IMR-90 (cell line): Measurements from ENCODE around the gene PGLYRP2. TPM values are rescaled to one million over a fixed set of nuclear protein-coding genes. Genes with fewer than 3 reads are reported as not detected.

Experiments used
- ATAC-seq: fragments of 200-7000 bp; cut with Tn5 transposase; 2 replicates; pipeline ENCODE4 v1.9.1; 2020; ENCODE audit warnings: low read depth, mild to moderate bottlenecking, moderate library complexity
- BruUV-seq: library from RNA; stranded (reverse); fragments of 400-500 nt; replicated peaks from 2 replicates; lab custom pipeline; 2021; lab: Mats Ljungman, UMichigan
- CTCF ChIA-PET: fragments of 300-600 bp; formaldehyde crosslinking; extraction: SDS; loops from one replicate; lab custom pipeline; 2021; ENCODE audit warnings: antibody characterized with exemption; lab: Yijun Ruan, JAX
- POLR2A ChIA-PET: fragments of 300-600 bp; sonication (Branson Sonifier 250); formaldehyde crosslinking; loops from one replicate; lab custom pipeline; 2022; ENCODE audit warnings: antibody characterized with exemption; ENCODE audit not compliant: unreplicated experiment; lab: Charles Lee
- DNase-seq: peaks from one replicate; pipeline ENCODE4 v3.0.0; 2013
- H2AFZ ChIP-seq: replicated peaks from 2 replicates; pipeline ENCODE3; 2013; ENCODE audit warnings: low read length, mild to moderate bottlenecking; ENCODE audit not compliant: poor library complexity
- H2AK5ac ChIP-seq: 2 replicates; pipeline ENCODE4 v1.6.1; 2013; ENCODE audit warnings: low read depth, low read length, inconsistent platforms
- H2AK9ac ChIP-seq: replicated peaks from 2 replicates; pipeline ENCODE3; 2013; ENCODE audit warnings: mild to moderate bottlenecking, low read depth, low read length, moderate library complexity; ENCODE audit not compliant: poor library complexity
- H2BK120ac ChIP-seq: 2 replicates; pipeline ENCODE4 v1.6.1; 2013; ENCODE audit warnings: low read depth, low read length, inconsistent platforms
- H2BK15ac ChIP-seq: 3 replicates; pipeline ENCODE4 v1.6.1; 2013; ENCODE audit warnings: low read depth, low read length, inconsistent platforms
- H2BK20ac ChIP-seq: 2 replicates; pipeline ENCODE4 v1.6.1; 2013; ENCODE audit warnings: low read depth, mild to moderate bottlenecking, inconsistent platforms, low read length, moderate library complexity
- H2BK5ac ChIP-seq: 2 replicates; pipeline ENCODE4 v1.6.1; 2013; ENCODE audit warnings: mild to moderate bottlenecking, low read depth, low read length, inconsistent platforms; ENCODE audit not compliant: poor library complexity, severe bottlenecking
- H3K14ac ChIP-seq: replicated peaks from 2 replicates; pipeline ENCODE4 v1.6.1; 2013; ENCODE audit warnings: low read depth, low read length, inconsistent platforms
- H3K18ac ChIP-seq: 2 replicates; pipeline ENCODE4 v1.6.1; 2013; ENCODE audit warnings: low read depth, low read length, control low read depth
- H3K23ac ChIP-seq: 2 replicates; pipeline ENCODE4 v1.6.1; 2013; ENCODE audit warnings: low read depth, low read length, inconsistent platforms
- H3K27ac ChIP-seq: 2 replicates; pipeline ENCODE4 v1.5.1; 2013; ENCODE audit warnings: mild to moderate bottlenecking, control low read depth, low read length; ENCODE audit not compliant: insufficient read depth
- H3K27me3 ChIP-seq: 2 replicates; pipeline ENCODE4 v1.6.1; 2013; ENCODE audit warnings: low read length; ENCODE audit not compliant: control insufficient read depth, insufficient read depth
- H3K36me3 ChIP-seq: 2 replicates; pipeline ENCODE4 v1.6.1; 2013; ENCODE audit warnings: low read length, mixed read lengths; ENCODE audit not compliant: control insufficient read depth, insufficient read depth
- H3K4ac ChIP-seq: 2 replicates; pipeline ENCODE4 v1.6.1; 2013; ENCODE audit warnings: low read depth, low read length, inconsistent platforms
- H3K4me1 ChIP-seq: 2 replicates; pipeline ENCODE4 v1.6.1; 2013; ENCODE audit warnings: low read length, mixed read lengths; ENCODE audit not compliant: control insufficient read depth, insufficient read depth
- H3K4me2 ChIP-seq: 2 replicates; pipeline ENCODE4 v1.6.1; 2013; ENCODE audit warnings: low read depth, mild to moderate bottlenecking, control low read depth, low read length, moderate library complexity
- H3K4me3 ChIP-seq: 2 replicates; pipeline ENCODE4 v1.5.1; 2013; ENCODE audit warnings: low read depth, mild to moderate bottlenecking, control low read depth, low read length, moderate library complexity; ENCODE audit not compliant: insufficient read depth
- H3K56ac ChIP-seq: 2 replicates; pipeline ENCODE4 v1.6.1; 2013; ENCODE audit warnings: low read length, inconsistent platforms; ENCODE audit not compliant: insufficient read depth; ENCODE audit errors: extremely low read depth
- H3K79me1 ChIP-seq, 2 experiments: 2 replicates each; pipeline ENCODE4 v1.6.1; 2013; ENCODE audit warnings: low read length in 2 of 2, inconsistent platforms in 1 of 2, low read depth in 1 of 2
- H3K9ac ChIP-seq: 2 replicates; pipeline ENCODE4 v1.6.1; 2013; ENCODE audit warnings: low read depth, low read length, control low read depth
- H3K9me1 ChIP-seq: 2 replicates; pipeline ENCODE4 v1.6.1; 2013; ENCODE audit warnings: low read length, inconsistent platforms; ENCODE audit not compliant: insufficient read depth
- H3K9me3 ChIP-seq: 2 replicates; pipeline ENCODE4 v1.6.1; 2013; ENCODE audit warnings: low read length; ENCODE audit not compliant: control insufficient read depth, insufficient read depth
- H4K20me1 ChIP-seq: 2 replicates; pipeline ENCODE4 v1.6.1; 2013; ENCODE audit warnings: low read length, inconsistent platforms; ENCODE audit not compliant: insufficient read depth
- H4K5ac ChIP-seq: 2 replicates; pipeline ENCODE4 v1.6.1; 2013; ENCODE audit warnings: mild to moderate bottlenecking, low read depth, low read length, control low read depth
- H4K8ac ChIP-seq, 2 experiments: 2 replicates each; pipeline ENCODE4 v1.6.1; 2013; ENCODE audit warnings: low read depth in 2 of 2, low read length in 2 of 2, control low read depth in 1 of 2, inconsistent platforms in 1 of 2
- H4K91ac ChIP-seq: 2 replicates; pipeline ENCODE4 v1.6.1; 2013; ENCODE audit warnings: low read depth, low read length, inconsistent platforms; ENCODE audit not compliant: insufficient read depth
- CEBPB ChIP-seq: IDR thresholded peaks from 2 replicates; pipeline ENCODE4 v1.6.1; 2012; ENCODE audit warnings: low read depth, low read length, improper control_type of control experiment
- MAFK ChIP-seq: IDR thresholded peaks from 2 replicates; pipeline ENCODE4 v1.6.1; 2012; ENCODE audit warnings: low read depth, low read length, improper control_type of control experiment
- MAZ ChIP-seq: IDR thresholded peaks from 2 replicates; pipeline ENCODE4 v1.6.1; 2012; ENCODE audit warnings: low read depth, mild to moderate bottlenecking, low read length, improper control_type of control experiment, moderate library complexity, borderline replicate concordance
- NFE2L2 ChIP-seq: fragments of 150-350 bp; IDR thresholded peaks from 2 replicates; pipeline ENCODE4 v1.6.1; 2016; ENCODE audit warnings: low read depth, mild to moderate bottlenecking, low read length
- POLR2A ChIP-seq: IDR thresholded peaks from 2 replicates; pipeline ENCODE4 v1.6.1; 2012; ENCODE audit warnings: mild to moderate bottlenecking, low read depth, low read length
- RAD21 ChIP-seq: IDR thresholded peaks from 2 replicates; pipeline ENCODE4 v1.6.1; 2012; ENCODE audit warnings: low read length, improper control_type of control experiment
- RFX5 ChIP-seq: IDR thresholded peaks from 2 replicates; pipeline ENCODE4 v1.8.0; 2012; ENCODE audit warnings: low read depth, mild to moderate bottlenecking, low read length, moderate library complexity
- WGBS, 2 experiments: methylation state at CpG; one replicate each; pipeline versions ENCODE4 v1.1.5 to v1.1.7; 2013; ENCODE audit warnings: missing lambda C conversion rate in 2 of 2; ENCODE audit not compliant: insufficient read length in 1 of 2; ENCODE audit errors: extremely low coverage in 2 of 2; 5-methylcytosine and 5-hydroxymethylcytosine counted together
- dilution Hi-C: fragments of 300-500 bp; cut with HindIII; formaldehyde crosslinking; loops from one replicate; pipeline ENCODE4 v1.14.3; 2018; ENCODE audit warnings: low sequenced_read_pairs; ENCODE audit not compliant: unreplicated experiment
- in situ Hi-C: fragments of 300-500 bp; cut with MboI; formaldehyde crosslinking; loops from 3 replicates; pipeline ENCODE4 v1.14.3; 2019; ENCODE audit warnings: low sequenced_read_pairs, inconsistent platforms, mixed read lengths
- intact Hi-C: fragments of 100-400 bp; cut with micrococcal nuclease; formaldehyde crosslinking; loops from 2 replicates; pipeline ENCODE4 v1.10.0; 2022
- polyA plus RNA-seq, 3 experiments: library from polyadenylated mRNA; depleted of rRNA; stranded (reverse); fragments of >200 nt; gene quantifications; 2 replicates each; pipeline ENCODE4 v1.2.3, GENCODE V29; 2012; ENCODE audit warnings: low replicate concordance in 1 of 3
- total RNA-seq: library from RNA; depleted of rRNA; stranded (reverse); fragments of >200 nt; gene quantifications from 2 replicates; pipeline ENCODE4 v1.2.3, GENCODE V29; 2012
- TF ChIP-seq, protein P1 (sequence below): conservative IDR thresholded peaks from 2 replicates; pipeline ENCODE4 v1.5.1; 2012; ENCODE audit warnings: mild to moderate bottlenecking, low read depth, low read length, improper control_type of control experiment

PGLYRP2 gene
- total and polyA plus RNA-seq, 2 of the 4 experiments (the other 2 are of a cell fraction): not detected

GRCh38 chr19:15508035-15508710 lies 28.9 kb upstream of the PGLYRP2 start, which contains the start of gene CYP4F22:
Gene CYP4F22, plus strand, starts transcription at chr19:15508525. Its CDS starts 16,812 bp downstream, at chr19:15525337.
- Histone ChIP-seq H4K8ac (no peak within 1 kb of the TSS), H3K56ac (no peak within 1 kb of the TSS), H2BK120ac (no peak within 1 kb of the TSS), H3K4ac (no peak within 1 kb of the TSS), H3K4me3 (no peak within 1 kb of the TSS), H3K9ac (no peak within 1 kb of the TSS), H3K9me3 (no peaks in the 10 kb centered on the region), H2AK9ac (no peak within 1 kb of the TSS), H2BK5ac (no peak within 1 kb of the TSS), H2BK20ac (no peak within 1 kb of the TSS), H4K5ac (no peak within 1 kb of the TSS), H3K4me1 (no peaks in the 10 kb centered on the region), H3K14ac (no peak within 1 kb of the TSS), H3K18ac (no peak within 1 kb of the TSS), H2BK15ac (no peak within 1 kb of the TSS), H3K27ac (no peak within 1 kb of the TSS), H4K91ac (no peak within 1 kb of the TSS), H4K20me1 (no peaks in the 10 kb centered on the region), H3K36me3 (no peaks in the 10 kb centered on the region), H3K4me2 (no peak within 1 kb of the TSS), H3K79me1 (no peaks in the 10 kb centered on the region), H3K23ac (no peak within 1 kb of the TSS), H3K27me3 (peaks cover 11% of the 10 kb centered on the region; the same call in 1 of the 2 replicates), H2AK5ac (no peak within 1 kb of the TSS), H2AFZ (peak within 1 kb of the TSS; percentile 32), H3K9me1 (no peaks in the 10 kb centered on the region; the same call in 1 of the 2 replicates)
- intact Hi-C loops: no loop called here
- 1% methylated on average over 15 of the region's 52 CpGs; no CpG with 5 or more reads in 1 of the 2 experiments for WGBS, 2 experiments
- dilution Hi-C loops: no loop called here
- TF ChIP-seq MAFK: no peak
- TF ChIP-seq NFE2L2: no peak
- no peak for TF ChIP-seq RFX5
- TF ChIP-seq RAD21: no peak
- TF ChIP-seq, protein P1, sequence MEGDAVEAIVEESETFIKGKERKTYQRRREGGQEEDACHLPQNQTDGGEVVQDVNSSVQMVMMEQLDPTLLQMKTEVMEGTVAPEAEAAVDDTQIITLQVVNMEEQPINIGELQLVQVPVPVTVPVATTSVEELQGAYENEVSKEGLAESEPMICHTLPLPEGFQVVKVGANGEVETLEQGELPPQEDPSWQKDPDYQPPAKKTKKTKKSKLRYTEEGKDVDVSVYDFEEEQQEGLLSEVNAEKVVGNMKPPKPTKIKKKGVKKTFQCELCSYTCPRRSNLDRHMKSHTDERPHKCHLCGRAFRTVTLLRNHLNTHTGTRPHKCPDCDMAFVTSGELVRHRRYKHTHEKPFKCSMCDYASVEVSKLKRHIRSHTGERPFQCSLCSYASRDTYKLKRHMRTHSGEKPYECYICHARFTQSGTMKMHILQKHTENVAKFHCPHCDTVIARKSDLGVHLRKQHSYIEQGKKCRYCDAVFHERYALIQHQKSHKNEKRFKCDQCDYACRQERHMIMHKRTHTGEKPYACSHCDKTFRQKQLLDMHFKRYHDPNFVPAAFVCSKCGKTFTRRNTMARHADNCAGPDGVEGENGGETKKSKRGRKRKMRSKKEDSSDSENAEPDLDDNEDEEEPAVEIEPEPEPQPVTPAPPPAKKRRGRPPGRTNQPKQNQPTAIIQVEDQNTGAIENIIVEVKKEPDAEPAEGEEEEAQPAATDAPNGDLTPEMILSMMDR: no peak
- no peak for TF ChIP-seq POLR2A
- TF ChIP-seq CEBPB: no peak
- TF ChIP-seq MAZ: no peak
- CTCF ChIA-PET: no interaction called here
- POLR2A ChIA-PET: no interaction called here
- DNase-seq: no peak
- BruUV-seq: no TSS peak
- no peak for ATAC-seq
- in situ Hi-C loops: no loop called here
